HK-2 (cell line): ENCODE data around the gene ANKRD34C.

Source experiments
- DNase-seq: peaks from one replicate; pipeline ENCODE4 v3.0.0-alpha.2; 2018; ENCODE audit not compliant: unreplicated experiment

ANKRD34C gene

DNA sequence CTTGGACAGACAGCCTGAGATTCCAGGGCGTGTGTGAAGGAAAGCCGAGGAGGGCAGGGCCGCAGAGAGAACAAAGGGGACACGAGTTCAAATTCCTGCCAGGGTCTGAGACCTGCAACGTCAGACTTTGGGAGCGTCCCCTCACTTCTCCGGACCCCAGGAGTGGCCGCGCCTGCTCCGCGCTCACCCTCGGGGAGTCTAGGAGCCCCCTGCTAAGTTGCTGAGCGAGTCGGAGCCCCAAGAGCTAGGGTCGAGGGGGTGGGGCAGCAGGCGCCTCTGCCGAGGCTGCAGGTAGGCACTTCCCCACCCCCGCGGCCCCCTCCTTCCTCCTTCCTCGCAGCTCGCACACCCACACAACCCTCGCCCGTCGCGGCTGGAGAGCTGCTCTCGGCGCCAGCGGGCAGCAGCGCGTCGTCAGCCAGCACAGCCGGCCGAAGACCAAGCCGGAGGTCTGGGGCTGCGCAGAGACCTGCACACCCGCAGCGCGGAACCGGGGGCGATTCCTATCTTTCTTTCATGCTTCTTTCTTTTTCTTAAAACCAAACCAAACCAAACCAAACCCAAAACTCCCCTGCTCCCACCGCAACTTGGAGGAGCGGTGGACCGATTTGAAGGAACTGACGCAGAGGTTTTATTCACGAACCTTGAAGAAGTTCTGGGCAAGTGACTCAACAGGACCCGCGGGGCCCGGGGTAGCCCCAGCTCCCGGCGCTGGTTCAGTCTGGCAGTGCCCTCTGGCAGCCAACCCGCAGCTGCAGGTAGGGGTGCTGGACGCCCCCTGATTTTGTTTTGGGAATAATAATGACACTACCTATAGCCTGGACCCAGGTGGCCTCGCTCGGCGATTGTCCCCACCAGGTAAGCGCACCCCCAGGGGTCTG is at the start of gene ANKRD34C:
ANKRD34C (plus strand) TSS at position 352 of the 881 bp plus-strand sequence. CDS start 10,563 bp downstream, outside the sequence.
- no peak for DNase-seq

DNA sequence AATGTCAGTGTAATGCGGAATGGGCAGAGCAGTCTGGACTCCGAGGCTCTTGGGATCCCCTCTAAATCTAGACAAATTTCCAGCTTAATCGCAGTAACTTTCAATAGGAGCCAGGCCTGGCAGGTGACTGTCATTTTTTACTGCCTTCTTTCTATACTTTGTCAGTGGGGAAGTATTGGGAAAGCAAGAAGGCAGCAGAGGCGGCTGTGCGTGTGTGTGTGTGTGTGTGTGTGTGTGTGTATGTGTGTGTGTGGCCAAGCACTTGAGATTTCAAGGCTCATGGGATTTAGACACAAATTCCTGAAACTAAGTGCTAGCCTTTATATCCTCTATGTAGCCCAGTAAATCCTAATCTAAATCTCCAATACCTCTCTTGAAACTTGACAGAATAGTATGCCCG is 49.3 kb upstream of the ANKRD34C start:
- no peak for DNase-seq

DNA sequence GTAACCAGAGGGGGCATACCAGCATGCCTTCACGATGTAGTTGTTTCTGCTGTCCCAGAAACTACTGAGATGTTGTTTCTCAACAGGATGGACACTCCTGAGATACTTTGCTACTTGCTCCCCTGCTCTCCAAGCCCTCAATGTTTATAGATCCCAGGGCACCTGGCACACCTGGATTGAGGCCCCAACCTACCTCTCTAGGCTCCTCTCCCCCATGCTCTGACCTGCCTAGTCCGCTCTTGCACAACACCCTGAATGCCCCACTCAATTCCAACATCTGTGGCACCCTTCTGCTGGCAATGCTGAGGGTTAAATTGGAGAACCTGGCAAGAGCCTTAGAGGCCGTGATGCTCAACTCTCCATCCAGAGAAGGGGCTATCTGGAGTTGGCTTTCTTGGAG is 42.5 kb upstream of the ANKRD34C start:
- no peak for DNase-seq

DNA sequence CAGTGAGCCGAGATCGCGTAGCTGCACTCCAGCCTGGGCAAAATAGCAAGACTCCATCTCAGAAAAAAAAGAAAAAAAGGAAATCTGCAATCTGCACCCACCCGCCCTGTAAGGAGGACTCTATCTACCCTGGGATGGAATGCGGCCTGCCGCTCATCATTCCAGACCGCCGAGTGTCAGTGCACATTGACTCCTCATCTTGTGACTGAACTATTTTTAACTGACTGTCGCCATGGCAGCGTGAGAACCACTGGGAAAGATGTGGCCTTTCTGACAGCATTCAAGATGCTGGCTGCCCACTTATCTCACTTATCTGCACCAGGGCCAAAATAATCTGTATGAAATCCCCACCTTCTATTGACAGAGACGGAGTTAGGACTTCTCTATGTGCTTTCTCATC is 38.8 kb upstream of the ANKRD34C start:
- DNase-seq, result peak; percentile 5

DNA sequence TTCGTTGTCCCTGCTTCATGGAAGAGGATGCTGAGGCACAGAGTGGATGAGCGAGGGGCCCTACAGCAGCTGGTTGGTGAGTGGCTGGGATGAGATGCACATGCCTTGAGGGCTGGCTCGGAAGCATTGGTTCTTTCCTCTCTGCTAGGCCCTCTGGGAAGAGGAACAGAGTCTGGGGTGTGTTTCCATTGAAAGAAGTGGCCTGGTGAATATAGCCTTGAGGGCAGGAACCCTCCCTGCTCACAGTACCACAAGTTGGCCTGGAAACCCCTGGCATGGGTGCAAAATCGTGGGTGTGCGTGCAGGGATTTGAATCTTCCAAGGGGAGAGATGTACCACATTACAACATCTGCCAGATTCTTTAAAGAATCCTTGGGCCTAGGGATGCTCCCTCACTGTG is 37.6 kb upstream of the ANKRD34C start:
- DNase-seq, result no peak

DNA sequence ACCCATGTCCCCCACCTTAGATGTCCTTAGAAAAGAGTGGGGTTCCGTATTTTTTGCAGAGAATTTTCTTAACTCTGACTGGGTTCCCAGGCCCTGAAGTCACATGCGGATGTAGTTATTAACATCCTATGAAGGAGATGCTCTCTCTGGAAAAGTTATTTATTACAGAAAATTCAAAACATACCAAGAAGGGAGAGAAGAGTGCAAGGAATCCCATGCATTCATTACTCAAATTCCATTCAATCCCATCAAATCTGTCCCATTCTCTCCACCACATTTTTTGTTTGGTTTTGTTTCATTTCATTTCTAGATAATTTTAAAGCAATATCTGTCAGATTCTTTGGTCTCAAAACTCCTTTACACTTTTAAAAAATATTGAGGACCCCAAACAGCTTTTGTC is 34.3 kb upstream of the ANKRD34C start:
- no peak for DNase-seq

DNA sequence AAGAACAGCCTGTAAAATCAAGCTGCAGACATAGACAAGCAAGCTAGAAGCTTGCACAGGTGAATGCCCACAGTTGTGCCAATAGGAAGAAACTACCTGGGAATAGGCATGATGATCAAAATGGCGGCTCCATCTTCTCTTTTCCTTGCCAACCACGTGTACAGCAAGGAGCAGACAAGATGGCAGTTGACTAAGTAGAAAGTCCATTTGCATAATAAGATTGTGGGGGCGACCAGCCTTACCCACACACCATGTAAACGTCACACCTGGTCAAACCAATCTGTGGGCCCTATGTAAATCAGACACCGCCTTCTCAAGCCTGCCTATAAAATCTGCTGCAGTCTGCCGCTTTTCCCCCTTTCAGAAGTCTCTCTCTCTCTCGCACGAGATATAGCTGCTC is 25.1 kb upstream of the ANKRD34C start:
- no peak for DNase-seq

DNA sequence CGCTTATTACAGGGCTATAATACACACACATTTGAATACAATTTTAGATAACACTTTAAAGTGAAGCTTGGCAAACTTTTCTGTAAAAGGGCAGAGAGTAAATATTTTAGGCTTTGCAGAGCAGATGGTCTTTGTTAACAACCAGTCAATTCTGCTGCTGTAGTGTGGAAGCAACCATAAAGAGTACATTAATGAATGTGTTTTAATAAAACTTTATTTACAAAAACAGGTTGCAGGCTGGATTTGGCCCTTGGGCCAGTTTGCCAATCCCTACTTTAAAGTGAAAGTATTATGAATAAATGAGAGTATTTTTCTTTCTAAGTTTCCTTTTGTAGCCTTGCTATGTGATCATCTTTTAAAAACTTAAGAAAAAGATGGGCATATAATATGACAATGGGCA is 20.7 kb upstream of the ANKRD34C start:
- no peak for DNase-seq

DNA sequence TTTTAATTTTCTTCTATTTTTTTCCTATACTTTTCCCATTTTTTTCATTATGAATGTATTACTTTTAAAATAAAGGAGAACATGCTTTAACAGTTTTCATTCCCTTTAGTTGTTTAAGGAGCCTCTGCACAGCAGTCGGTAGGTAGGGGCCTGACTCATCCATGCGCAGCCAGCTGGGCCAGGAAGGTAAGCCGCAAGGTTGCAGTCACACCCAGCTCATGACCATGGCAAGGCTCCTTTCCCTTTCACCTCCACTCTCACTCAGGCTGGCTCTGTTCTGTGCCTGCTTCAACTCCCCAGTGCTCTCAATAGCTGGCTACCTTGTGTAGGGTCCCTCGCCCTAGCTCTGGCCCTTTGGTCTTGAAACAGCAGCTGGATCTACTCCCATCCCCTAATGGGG is 17.4 kb upstream of the ANKRD34C start:
- DNase-seq, result no peak

DNA sequence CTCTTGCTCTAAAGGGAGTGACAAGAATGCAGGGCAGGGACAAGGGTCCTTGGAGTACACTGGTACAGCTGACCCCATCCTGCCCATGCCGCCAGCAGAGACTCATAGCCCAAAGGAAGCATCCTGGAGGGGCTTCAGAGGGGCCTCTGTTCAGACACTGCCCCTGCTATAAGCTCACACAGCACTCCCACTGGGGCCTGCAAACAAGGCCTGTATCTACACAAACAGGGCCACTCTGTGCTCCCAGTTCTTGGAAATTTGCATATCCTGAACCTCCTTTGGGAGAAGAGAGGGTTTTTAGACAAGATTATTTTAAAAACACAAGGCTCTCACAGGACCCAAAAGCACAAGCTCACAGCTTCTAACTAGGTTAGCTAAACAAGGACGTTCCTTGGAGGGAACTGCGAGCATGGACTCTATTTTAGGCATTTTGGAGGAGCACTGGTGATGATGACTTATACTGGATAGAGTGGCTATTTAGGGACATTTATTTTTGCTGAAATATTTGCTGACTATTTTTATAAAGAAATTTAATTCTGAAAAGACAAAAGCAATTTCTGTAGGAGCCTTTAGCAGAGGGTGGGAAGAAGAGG is 16.4 kb upstream of the ANKRD34C start:
- DNase-seq, result no peak

DNA sequence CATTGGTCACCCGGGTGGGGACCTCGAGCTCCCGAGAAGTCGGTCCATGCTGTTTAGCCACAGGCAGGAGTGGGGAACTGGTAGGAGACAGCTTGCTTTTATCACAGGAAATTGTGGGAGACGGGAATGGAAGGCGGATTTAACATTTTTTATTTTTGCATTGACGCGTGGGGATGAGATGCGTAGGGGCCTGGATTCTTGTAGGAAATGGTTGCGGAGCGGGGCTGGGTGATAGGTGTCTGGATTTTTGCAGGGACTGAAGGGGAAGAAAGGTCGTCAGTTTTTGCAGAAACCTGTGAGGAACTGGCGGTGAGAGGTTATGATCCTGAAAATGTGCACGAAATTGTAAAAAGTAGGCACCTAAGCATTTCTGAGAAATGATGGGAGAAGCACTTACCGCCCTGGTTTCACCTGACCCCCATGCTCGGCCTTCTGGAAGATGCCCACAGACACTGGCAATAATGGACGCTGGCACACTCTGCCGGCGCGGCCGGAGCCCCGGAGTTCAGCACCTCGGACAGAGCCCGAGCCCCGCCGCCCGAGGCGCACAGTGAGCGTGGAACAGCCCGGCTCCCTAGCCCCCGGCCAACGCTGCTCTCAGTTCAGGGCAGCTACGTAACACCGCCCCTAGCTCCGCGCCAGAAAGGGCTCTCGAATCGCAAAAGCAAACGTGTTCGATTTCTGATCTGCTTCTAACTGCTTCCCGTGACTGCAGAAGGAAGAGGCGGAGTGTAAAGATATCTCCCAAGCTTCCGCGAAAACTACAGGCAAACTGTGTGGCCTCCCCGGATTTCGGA is 928 bp downstream of the ANKRD34C start:
- peak; percentile 27 for DNase-seq

DNA sequence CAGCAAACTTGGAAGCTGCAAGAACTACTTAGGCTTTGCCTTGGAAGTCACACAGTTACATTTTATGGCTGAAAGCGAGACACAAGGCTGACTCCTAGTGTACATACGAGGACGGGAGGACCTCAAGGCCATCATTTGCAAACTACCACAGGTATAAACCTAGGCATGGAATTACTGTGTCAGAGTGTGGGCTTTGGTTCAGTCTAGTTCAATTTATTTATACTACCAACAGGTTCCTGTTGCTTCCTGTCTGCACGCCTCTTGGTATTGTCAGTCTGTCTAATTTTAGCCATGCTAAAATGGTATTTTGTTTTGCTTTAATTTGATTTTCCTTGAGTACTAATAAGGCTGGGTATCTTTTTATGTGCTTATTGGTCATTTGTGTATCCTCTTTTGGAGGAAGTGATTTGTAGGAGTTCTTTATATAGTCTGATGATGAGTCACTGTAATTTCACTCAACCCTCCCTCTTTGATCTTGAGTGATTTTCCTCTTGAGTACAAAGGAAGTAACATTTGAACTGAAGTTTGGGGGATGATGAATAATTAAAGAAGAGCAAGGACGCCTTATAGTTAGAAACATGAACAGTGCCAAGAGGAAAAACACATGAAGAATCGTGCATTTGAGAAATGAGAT is 8.2 kb downstream of the ANKRD34C start:
- no peak for DNase-seq

DNA sequence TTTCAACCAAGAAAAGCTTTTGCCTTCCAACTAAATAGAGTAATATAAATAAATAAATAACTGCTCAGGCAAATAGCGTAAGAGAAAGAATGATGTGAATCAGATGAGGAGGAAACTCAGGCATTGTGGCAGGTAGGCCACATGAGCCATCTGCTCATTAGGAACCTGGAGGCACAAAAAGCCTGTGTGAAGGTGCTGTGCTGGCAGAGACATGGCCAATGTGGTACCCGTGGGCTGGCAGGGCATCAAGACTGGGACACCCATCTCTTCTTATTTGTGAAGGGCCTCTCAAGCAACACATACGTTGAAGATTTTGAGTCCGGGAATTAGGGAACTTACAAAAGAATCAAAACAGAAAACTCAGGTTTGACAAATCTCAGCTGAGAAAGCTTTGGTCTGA is 9.5 kb downstream of the ANKRD34C start:
- DNase-seq, result no peak

DNA sequence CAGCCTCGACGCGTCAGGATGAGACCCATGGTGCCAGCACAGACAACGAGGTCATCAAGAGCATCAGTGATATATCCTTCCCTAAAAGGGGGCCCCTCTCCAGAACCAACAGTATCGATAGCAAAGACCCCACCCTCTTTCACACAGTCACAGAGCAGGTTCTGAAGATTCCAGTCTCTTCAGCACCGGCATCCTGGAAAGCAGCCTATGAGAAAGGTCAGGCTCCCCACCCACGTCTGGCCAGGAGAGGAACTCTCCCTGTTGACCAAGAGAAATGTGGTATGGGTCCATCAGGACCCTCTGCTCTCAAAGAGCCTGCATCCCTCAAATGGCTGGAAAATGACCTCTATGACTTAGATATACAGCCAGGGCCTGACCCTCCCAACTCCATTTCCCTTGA is 11.6 kb downstream of the ANKRD34C start:
- DNase-seq, result no peak

DNA sequence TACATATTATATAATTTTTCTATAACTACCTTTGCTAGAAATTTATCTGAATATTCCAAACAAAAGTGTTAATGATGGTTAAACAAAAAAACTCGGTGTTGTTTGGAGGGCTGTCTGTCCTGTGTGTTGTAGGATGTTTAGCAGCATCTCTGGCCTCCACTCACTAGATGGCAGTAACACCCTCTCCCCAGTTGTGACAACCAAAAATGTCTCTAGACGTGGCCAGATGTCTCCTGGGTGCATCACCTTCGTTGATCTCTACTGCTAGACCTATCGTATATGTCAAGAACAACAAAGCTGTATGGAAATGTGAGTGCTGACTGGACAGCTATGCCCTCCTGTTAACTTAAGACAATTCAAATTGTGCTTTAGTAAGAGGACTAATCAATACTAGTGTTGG is 14.1 kb downstream of the ANKRD34C start:
- DNase-seq, result no peak

DNA sequence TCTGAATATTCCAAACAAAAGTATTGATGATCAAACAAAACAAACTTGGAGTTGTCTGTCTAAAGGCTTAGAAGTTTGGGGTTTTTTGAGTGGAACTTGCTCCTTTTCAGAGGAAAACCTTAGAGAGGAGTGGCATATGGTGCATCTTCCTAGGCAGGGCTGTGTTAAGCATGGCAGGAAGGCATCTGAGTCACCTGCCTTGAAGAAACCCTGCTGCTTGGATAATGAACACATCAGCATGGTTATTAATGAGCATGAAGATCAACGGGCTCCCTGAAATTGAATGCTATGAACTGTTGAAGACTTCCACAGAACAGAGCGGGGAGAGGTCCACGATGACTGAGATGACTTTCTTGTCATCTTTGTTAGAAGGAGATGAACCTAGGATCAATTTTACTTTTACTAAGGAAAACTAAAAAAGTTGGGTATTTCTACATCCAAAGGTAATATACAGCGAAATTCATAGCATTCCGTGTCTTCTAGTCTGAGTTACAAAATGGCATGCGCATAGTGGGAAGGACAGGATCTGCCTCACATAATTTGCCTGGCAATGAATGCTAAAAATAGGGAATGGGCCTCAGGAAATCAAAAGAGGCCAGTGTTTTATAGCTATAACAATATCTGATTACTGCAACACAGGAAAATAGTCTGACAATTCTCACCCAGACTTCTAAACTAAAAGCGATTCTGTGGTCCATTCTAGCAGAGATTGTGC is 16.8 kb downstream of the ANKRD34C start:
- DNase-seq, result no peak

DNA sequence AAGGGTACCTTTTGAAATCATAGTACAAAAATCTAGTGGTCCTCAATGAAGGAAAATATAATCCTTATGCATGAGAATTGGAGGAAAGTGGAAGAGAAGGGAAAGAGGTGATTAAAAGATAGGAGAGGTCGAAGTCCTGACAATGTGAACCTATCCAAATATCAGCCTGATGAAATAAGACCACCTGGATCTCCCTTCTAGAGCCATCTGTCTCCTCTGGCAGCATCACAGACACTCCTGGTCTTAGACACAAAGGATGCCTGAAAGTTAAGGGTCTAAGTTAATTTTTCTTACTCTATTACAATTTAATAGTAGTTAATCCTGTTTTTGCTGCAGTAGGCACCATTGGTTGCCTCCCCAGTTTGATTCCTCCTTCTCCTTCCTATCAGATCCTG is 17.3 kb downstream of the ANKRD34C start:
- no peak for DNase-seq

DNA sequence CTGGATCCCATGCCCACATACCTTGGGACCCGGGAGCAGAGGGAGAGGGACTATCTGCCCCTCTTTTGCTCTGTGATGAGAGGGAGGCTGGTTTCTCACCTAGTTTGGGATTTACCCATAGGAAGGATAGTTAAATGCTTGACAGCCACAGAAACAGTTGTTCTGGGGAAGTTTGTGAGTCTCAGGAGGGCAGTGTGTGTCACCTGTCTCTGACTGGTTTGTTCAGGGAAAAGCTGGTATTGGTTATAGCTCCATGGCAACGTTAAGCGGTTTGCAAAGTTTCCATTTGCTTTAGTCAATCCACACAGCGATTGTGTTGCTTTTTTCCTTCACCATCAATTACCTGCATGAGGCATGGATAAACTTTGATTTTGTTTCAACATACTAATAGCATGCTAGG is 24.7 kb downstream of the ANKRD34C start:
- no peak for DNase-seq

DNA sequence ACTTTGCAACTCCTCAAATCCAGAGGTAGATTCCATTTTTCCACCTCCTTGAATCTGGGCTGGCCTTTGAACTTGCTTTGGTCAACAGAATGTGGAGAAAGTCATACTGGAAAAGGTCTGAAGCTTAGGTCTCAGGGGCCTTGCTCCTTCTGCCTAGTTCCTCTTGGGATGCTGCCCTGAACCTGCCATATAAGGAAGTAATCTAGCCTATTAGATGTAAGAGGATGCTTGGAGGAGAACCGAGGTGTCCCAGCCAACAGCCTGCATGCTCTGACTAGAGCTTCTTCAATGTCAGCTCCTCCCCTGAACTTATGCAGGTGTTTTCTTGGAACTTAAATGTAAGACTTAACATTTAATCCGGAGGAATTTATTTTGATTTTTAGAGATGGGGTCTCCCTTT is 26.4 kb downstream of the ANKRD34C start:
- no peak for DNase-seq

DNA sequence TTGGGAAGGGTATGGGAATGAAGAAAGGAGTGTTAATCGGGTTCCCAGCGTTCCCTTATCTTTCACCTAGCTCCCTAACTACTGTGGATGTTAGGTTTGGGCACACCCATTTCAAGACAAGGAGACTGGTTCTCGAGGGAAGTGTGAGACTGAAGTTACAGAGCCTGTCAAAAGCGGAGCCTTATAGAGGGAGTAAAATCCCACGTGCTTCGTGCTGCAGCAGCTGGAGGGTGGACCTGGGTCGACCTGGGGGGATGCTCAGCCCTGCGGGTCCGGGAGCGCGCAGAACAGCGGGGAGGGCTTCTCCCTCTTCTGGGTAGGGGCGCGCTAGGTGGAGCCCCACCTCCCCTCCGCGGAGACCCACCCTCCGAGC is 28.1 kb downstream of the ANKRD34C start:
- DNase-seq, result no peak
